Activated naive CD8-positive, alpha-beta T cell treated with anti-CD3 and anti-CD28 coated beads for 36 hours (primary cell): ENCODE results near the gene TAX1BP3. TPM values are rescaled to one million over a fixed set of nuclear protein-coding genes. Genes with fewer than 3 reads are reported as not detected.
A peak's percentile ranks its signal among the peaks of the same experiment; 100 is the strongest.

Experiments used
- DNase-seq: peaks from one replicate; pipeline ENCODE4 v3.0.0; 2021
- H3K27ac Mint-ChIP-seq: one replicate; pipeline ENCODE4 v1.8.0; 2022; ENCODE audit warnings: mild to moderate bottlenecking, moderate library complexity, mixed read lengths
- H3K27me3 Mint-ChIP-seq: one replicate; pipeline ENCODE4 v1.8.0; 2022; ENCODE audit warnings: mild to moderate bottlenecking, mixed read lengths
- H3K36me3 Mint-ChIP-seq: one replicate; pipeline ENCODE4 v1.8.0; 2021; ENCODE audit warnings: mild to moderate bottlenecking, mixed read lengths
- H3K4me1 Mint-ChIP-seq: one replicate; pipeline ENCODE4 v1.8.0; 2021; ENCODE audit warnings: mixed read lengths
- H3K4me3 Mint-ChIP-seq: one replicate; pipeline ENCODE4 v1.8.0; 2022; ENCODE audit warnings: mild to moderate bottlenecking, moderate library complexity, mixed read lengths
- H3K9me3 Mint-ChIP-seq: one replicate; pipeline ENCODE4 v1.8.0; 2022; ENCODE audit warnings: mixed read lengths
- total RNA-seq, 2 experiments: library from RNA; stranded (reverse); gene quantifications; one replicate each; pipeline ENCODE4 v1.2.3, GENCODE V29; 2021

The TAX1BP3 gene
- total RNA-seq, 2 experiments from 2014 or later, result 12.3 to 13.6 TPM

- H3K27ac Mint-ChIP-seq, result no peak overlapping the region
- peaks cover 8% of the 10 kb centered on the region for H3K36me3 Mint-ChIP-seq
Measured at GRCh38 chr17:3693141-3693540, 24.8 kb upstream of the TAX1BP3 start.

GRCh38 chr17:3692346-3692745 is 24.0 kb upstream of the TAX1BP3 start:
- Mint-ChIP-seq H3K27me3 (no peaks in the 10 kb centered on the region), H3K36me3 (peaks cover 8% of the 10 kb centered on the region), H3K27ac (no peak overlapping the region), H3K4me1 (peaks cover 16% of the 10 kb centered on the region), H3K9me3 (no peaks in the 10 kb centered on the region), H3K4me3 (no peak overlapping the region)
- no peak for DNase-seq

More at GRCh38 chr17:3693141-3693540, 24.8 kb upstream of the TAX1BP3 start:
- H3K27me3 Mint-ChIP-seq, result no peaks in the 10 kb centered on the region
- H3K4me1 Mint-ChIP-seq, result peaks cover 16% of the 10 kb centered on the region
- no peak overlapping the region for H3K4me3 Mint-ChIP-seq
- H3K9me3 Mint-ChIP-seq, result peaks cover 2% of the 10 kb centered on the region
- DNase-seq, result no peak

- H3K4me3 Mint-ChIP-seq, result no peak overlapping the region
- no peak overlapping the region for H3K27ac Mint-ChIP-seq
- DNase-seq, result no peak
- H3K36me3 Mint-ChIP-seq, result peaks cover 8% of the 10 kb centered on the region
- no peaks in the 10 kb centered on the region for H3K27me3 Mint-ChIP-seq
- no peaks in the 10 kb centered on the region for H3K9me3 Mint-ChIP-seq
- peaks cover 13% of the 10 kb centered on the region for H3K4me1 Mint-ChIP-seq
Measured at GRCh38 chr17:3691617-3692067, 23.3 kb upstream of the TAX1BP3 start.

GRCh38 chr17:3690094-3690715 is 21.8 kb upstream of the TAX1BP3 start:
- Mint-ChIP-seq H3K27ac (no peak overlapping the region), H3K9me3 (no peaks in the 10 kb centered on the region), H3K36me3 (peaks cover 8% of the 10 kb centered on the region), H3K27me3 (no peaks in the 10 kb centered on the region), H3K4me1 (peaks cover 12% of the 10 kb centered on the region), H3K4me3 (no peak overlapping the region)
- no peak for DNase-seq

GRCh38 chr17:3689262-3690093 is 21.1 kb upstream of the TAX1BP3 start:
- H3K9me3 Mint-ChIP-seq, result no peaks in the 10 kb centered on the region
- peaks cover 9% of the 10 kb centered on the region for H3K4me1 Mint-ChIP-seq
- no peak overlapping the region for H3K27ac Mint-ChIP-seq
- H3K36me3 Mint-ChIP-seq, result peaks cover 8% of the 10 kb centered on the region
- no peak for DNase-seq
- H3K4me3 Mint-ChIP-seq, result no peak overlapping the region
- H3K27me3 Mint-ChIP-seq, result no peaks in the 10 kb centered on the region

GRCh38 chr17:3688852-3689261 is 20.5 kb upstream of the TAX1BP3 start:
- Mint-ChIP-seq H3K27me3 (no peaks in the 10 kb centered on the region), H3K4me3 (no peak overlapping the region), H3K27ac (no peak overlapping the region), H3K9me3 (no peaks in the 10 kb centered on the region), H3K36me3 (peaks cover 8% of the 10 kb centered on the region), H3K4me1 (peaks cover 4% of the 10 kb centered on the region)
- no peak for DNase-seq

- peaks cover 8% of the 10 kb centered on the region for H3K36me3 Mint-ChIP-seq
- H3K4me1 Mint-ChIP-seq, result peaks cover 3% of the 10 kb centered on the region
- no peak overlapping the region for H3K4me3 Mint-ChIP-seq
- H3K27ac Mint-ChIP-seq, result no peak overlapping the region
- no peak for DNase-seq
- no peaks in the 10 kb centered on the region for H3K9me3 Mint-ChIP-seq
- no peaks in the 10 kb centered on the region for H3K27me3 Mint-ChIP-seq
Measured at GRCh38 chr17:3688027-3688553, 19.7 kb upstream of the TAX1BP3 start.

DNA sequence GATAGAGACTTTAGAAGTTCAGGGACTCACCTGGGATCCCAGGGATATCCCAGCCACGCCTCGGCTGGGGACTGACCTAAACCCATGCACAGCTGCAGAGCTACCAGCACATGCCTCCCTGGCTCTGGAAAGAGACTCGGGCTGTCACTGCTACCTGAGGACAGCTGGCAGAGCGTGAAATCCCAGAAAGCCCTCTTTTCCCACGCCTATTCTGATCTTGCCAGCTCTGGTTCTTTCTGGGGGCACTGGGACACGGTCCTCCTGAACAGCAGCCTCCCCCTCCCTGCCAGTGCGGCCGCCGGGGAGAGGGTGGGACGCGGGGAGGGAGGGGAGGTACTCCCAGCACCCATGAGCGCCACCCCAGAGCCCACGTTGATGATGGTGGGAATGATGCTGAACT is 16.8 kb upstream of the TAX1BP3 start:
- no peak for DNase-seq
- H3K27me3 Mint-ChIP-seq, result no peaks in the 10 kb centered on the region
- no peak overlapping the region for H3K4me3 Mint-ChIP-seq
- H3K36me3 Mint-ChIP-seq, result peaks cover 8% of the 10 kb centered on the region
- no peak overlapping the region for H3K27ac Mint-ChIP-seq
- H3K4me1 Mint-ChIP-seq, result peaks cover 6% of the 10 kb centered on the region
- no peaks in the 10 kb centered on the region for H3K9me3 Mint-ChIP-seq

DNA sequence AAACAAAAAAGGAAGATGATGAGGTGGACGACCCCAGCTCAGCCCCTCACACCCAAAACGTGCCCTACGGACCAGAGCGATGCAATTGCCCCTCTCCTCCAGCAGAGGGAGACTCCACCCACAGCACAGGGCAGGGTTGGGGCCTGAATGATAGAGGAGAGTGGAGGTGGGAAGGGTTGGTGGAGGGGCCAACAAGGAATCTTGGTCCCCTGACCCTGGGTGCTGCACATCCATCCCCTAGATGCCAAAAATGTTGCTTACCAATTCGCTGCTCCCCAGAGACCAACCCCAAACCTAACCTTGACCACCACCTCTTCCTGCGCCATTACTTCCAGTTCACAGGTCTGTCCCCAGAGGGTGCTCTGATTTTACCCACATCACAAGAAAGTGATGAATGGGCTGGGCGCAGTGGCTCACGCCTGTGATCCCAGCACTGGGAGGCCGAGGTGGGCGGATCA is 14.7 kb upstream of the TAX1BP3 start:
- H3K4me3 Mint-ChIP-seq, result no peak overlapping the region
- no peaks in the 10 kb centered on the region for H3K9me3 Mint-ChIP-seq
- no peaks in the 10 kb centered on the region for H3K36me3 Mint-ChIP-seq
- peak; percentile 59 for DNase-seq
- no peaks in the 10 kb centered on the region for H3K27me3 Mint-ChIP-seq
- H3K4me1 Mint-ChIP-seq, result peaks cover 6% of the 10 kb centered on the region
- no peak overlapping the region for H3K27ac Mint-ChIP-seq

- Mint-ChIP-seq H3K4me1 (peaks cover 6% of the 10 kb centered on the region), H3K27me3 (no peaks in the 10 kb centered on the region), H3K36me3 (no peaks in the 10 kb centered on the region), H3K9me3 (no peaks in the 10 kb centered on the region), H3K4me3 (no peak overlapping the region), H3K27ac (no peak overlapping the region)
- no peak for DNase-seq
Measured at GRCh38 chr17:3682033-3682432, 13.7 kb upstream of the TAX1BP3 start.

DNA sequence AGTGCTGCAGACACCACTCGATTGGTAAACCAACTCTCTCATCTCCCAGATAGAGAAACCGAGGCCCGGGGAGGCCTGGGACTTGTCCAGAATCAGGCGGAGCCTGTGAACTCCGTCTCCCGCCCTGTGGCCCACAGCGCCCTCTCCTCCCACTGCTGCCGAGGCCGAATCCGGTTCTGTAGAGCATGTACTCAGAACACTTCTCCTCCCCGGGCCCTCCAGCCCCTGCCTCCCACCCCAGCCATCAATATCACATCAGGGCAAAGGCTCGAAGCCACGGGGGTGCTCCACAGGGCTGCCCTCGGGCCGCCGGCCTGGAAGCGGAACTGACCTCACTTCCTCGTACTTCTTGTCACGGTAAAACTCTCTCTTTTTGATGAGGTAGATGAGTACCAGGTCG is 13.2 kb upstream of the TAX1BP3 start:
- Mint-ChIP-seq H3K27me3 (no peaks in the 10 kb centered on the region), H3K27ac (no peak overlapping the region), H3K36me3 (no peaks in the 10 kb centered on the region), H3K4me3 (no peak overlapping the region), H3K4me1 (peaks cover 6% of the 10 kb centered on the region), H3K9me3 (no peaks in the 10 kb centered on the region)
- DNase-seq, result no peak

- Mint-ChIP-seq H3K4me1 (peaks cover 6% of the 10 kb centered on the region), H3K27me3 (no peaks in the 10 kb centered on the region), H3K36me3 (no peaks in the 10 kb centered on the region), H3K9me3 (no peaks in the 10 kb centered on the region), H3K27ac (no peak overlapping the region), H3K4me3 (no peak overlapping the region)
- no peak for DNase-seq
Measured at GRCh38 chr17:3681057-3681456, 12.7 kb upstream of the TAX1BP3 start.

DNA sequence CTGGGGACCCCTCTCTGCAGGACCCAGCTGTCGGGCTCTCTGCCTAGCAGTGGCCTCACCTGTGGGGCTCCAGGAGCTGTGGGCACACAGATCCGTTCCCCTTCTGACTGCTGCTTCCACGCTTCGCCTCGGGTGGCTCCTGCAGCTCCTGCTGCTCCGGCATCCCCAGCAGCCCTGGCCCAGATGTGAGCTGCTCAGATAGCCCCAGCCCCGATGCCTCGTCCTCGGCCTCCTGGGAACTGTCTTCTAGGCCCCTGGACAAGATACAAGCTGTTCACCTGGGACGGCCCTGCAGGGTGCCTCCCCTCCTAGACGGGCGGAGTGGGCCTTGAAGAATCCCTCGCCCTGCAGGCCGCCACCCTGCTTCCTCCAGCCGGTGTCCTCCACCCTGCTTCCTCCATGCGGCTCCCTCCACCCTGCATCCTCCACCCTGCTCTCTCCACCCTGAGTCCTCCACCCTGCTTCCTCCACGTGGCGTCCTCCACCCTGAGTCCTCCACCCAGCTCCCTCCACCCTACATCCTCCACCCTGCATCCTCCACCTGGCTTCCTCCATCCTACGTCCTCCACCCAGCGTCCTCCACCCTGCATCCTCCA is 11.3 kb upstream of the TAX1BP3 start:
- Mint-ChIP-seq H3K9me3 (no peaks in the 10 kb centered on the region), H3K27me3 (no peaks in the 10 kb centered on the region), H3K27ac (no peak overlapping the region), H3K36me3 (no peaks in the 10 kb centered on the region), H3K4me3 (no peak overlapping the region), H3K4me1 (peaks cover 6% of the 10 kb centered on the region)
- DNase-seq, result no peak

- H3K4me1 Mint-ChIP-seq, result peaks cover 6% of the 10 kb centered on the region
Measured at GRCh38 chr17:3678821-3679530, 10.6 kb upstream of the TAX1BP3 start.

More at GRCh38 chr17:3678821-3679530, 10.6 kb upstream of the TAX1BP3 start:
- Mint-ChIP-seq H3K9me3 (no peaks in the 10 kb centered on the region), H3K27me3 (no peaks in the 10 kb centered on the region), H3K36me3 (no peaks in the 10 kb centered on the region), H3K4me3 (no peak overlapping the region), H3K27ac (no peak overlapping the region)
- no peak for DNase-seq
